H9 (cell line): ENCODE data around the gene CCSER2. TPM values are rescaled to one million over a fixed set of nuclear protein-coding genes. Genes with fewer than 3 reads are reported as not detected.

ENCODE experiments used
- DNase-seq: peaks from one replicate; pipeline ENCODE4 v3.0.0-alpha.2; 2017
- H2AFZ ChIP-seq: one replicate; pipeline ENCODE4 v1.6.1; 2013; ENCODE audit warnings: mild to moderate bottlenecking, low read length, control low read depth, moderate library complexity
- H2AK5ac ChIP-seq: 2 replicates; pipeline ENCODE4 v1.6.1; 2013; ENCODE audit warnings: low read length, control low read depth, mixed read lengths; ENCODE audit not compliant: insufficient read length
- H2BK120ac ChIP-seq: one replicate; pipeline ENCODE4 v1.6.1; 2013; ENCODE audit warnings: low read depth, mild to moderate bottlenecking, low read length, control low read depth, inconsistent platforms; ENCODE audit not compliant: poor library complexity, severe bottlenecking
- H2BK12ac ChIP-seq: 2 replicates; pipeline ENCODE4 v1.6.1; 2013; ENCODE audit warnings: low read length, control low read depth, mixed read lengths, low read depth; ENCODE audit not compliant: insufficient read length
- H2BK15ac ChIP-seq: 2 replicates; pipeline ENCODE4 v1.6.1; 2013; ENCODE audit warnings: low read depth, low read length, control low read depth
- H2BK20ac ChIP-seq: one replicate; pipeline ENCODE4 v1.6.1; 2013; ENCODE audit warnings: low read depth, mild to moderate bottlenecking, low read length, control low read depth, inconsistent platforms; ENCODE audit not compliant: poor library complexity, severe bottlenecking
- H2BK5ac ChIP-seq: 2 replicates; pipeline ENCODE4 v1.6.1; 2013; ENCODE audit warnings: low read length, control low read depth, mixed read lengths; ENCODE audit not compliant: insufficient read length
- H3K14ac ChIP-seq: 2 replicates; pipeline ENCODE4 v1.6.1; 2013; ENCODE audit warnings: low read length, control low read depth; ENCODE audit not compliant: insufficient read depth
- H3K18ac ChIP-seq: 2 replicates; pipeline ENCODE4 v1.6.1; 2013; ENCODE audit warnings: low read depth, mild to moderate bottlenecking, mixed read lengths, low read length, control low read depth; ENCODE audit not compliant: insufficient read length
- H3K23ac ChIP-seq: 2 replicates; pipeline ENCODE4 v1.6.1; 2013; ENCODE audit warnings: low read length, control low read depth, mixed read lengths, low read depth; ENCODE audit not compliant: insufficient read length
- H3K23me2 ChIP-seq: 2 replicates; pipeline ENCODE4 v1.6.1; 2013; ENCODE audit warnings: low read depth, mild to moderate bottlenecking, mixed read lengths, low read length, control low read depth; ENCODE audit not compliant: insufficient read length, poor library complexity, severe bottlenecking
- H3K27ac ChIP-seq: 2 replicates; pipeline ENCODE4 v1.5.1; 2013; ENCODE audit warnings: low read length, control low read depth, mixed read lengths, low read depth; ENCODE audit not compliant: insufficient read length
- H3K27me3 ChIP-seq: 2 replicates; pipeline ENCODE4 v1.6.1; 2013; ENCODE audit warnings: low read length, control low read depth, inconsistent platforms; ENCODE audit not compliant: insufficient read depth
- H3K4ac ChIP-seq: 2 replicates; pipeline ENCODE4 v1.6.1; 2013; ENCODE audit warnings: low read depth, mild to moderate bottlenecking, control low read depth, inconsistent platforms, low read length, moderate library complexity
- H3K4me1 ChIP-seq: 2 replicates; pipeline ENCODE4 v1.6.1; 2013; ENCODE audit warnings: low read length, control low read depth, inconsistent platforms; ENCODE audit not compliant: insufficient read depth
- H3K4me2 ChIP-seq: 2 replicates; pipeline ENCODE4 v1.6.1; 2013; ENCODE audit warnings: low read length, control low read depth, mixed read lengths; ENCODE audit not compliant: insufficient read length, insufficient read depth
- H3K56ac ChIP-seq: 2 replicates; pipeline ENCODE4 v1.6.1; 2013; ENCODE audit warnings: low read depth, mild to moderate bottlenecking, mixed read lengths, low read length, control low read depth; ENCODE audit not compliant: insufficient read length
- H3K79me1 ChIP-seq: 2 replicates; pipeline ENCODE4 v1.6.1; 2013; ENCODE audit warnings: low read depth, mild to moderate bottlenecking, moderate library complexity, low read length, control low read depth, inconsistent platforms; ENCODE audit not compliant: insufficient read depth, poor library complexity, severe bottlenecking
- H3K79me2 ChIP-seq: 2 replicates; pipeline ENCODE4 v1.6.1; 2013; ENCODE audit warnings: low read length, control low read depth, inconsistent platforms; ENCODE audit not compliant: insufficient read depth
- H3K9ac ChIP-seq: 2 replicates; pipeline ENCODE4 v1.6.1; 2013; ENCODE audit warnings: low read length, control low read depth, mixed read lengths; ENCODE audit not compliant: insufficient read length; ENCODE audit errors: extremely low read depth
- H3K9me3 ChIP-seq: one replicate; pipeline ENCODE4 v1.6.1; 2013; ENCODE audit warnings: low read depth, low read length, inconsistent platforms; ENCODE audit not compliant: control insufficient read depth
- H3T11ph ChIP-seq: one replicate; pipeline ENCODE4 v1.6.1; 2013; ENCODE audit warnings: mild to moderate bottlenecking, low read length, control low read depth, inconsistent platforms
- H4K20me1 ChIP-seq: one replicate; pipeline ENCODE4 v1.6.1; 2013; ENCODE audit not compliant: control insufficient read depth, insufficient read length, insufficient read depth
- H4K5ac ChIP-seq: 2 replicates; pipeline ENCODE4 v1.6.1; 2013; ENCODE audit warnings: low read depth, mild to moderate bottlenecking, mixed read lengths, low read length, control low read depth; ENCODE audit not compliant: insufficient read length
- H4K8ac ChIP-seq: replicated peaks from 2 replicates; pipeline ENCODE4 v1.6.1; 2013; ENCODE audit warnings: low read length, control low read depth, mixed read lengths, low read depth; ENCODE audit not compliant: insufficient read length
- H4K91ac ChIP-seq: 2 replicates; pipeline ENCODE4 v1.6.1; 2013; ENCODE audit warnings: low read depth, mild to moderate bottlenecking, moderate library complexity, mixed read lengths, low read length, control low read depth; ENCODE audit not compliant: insufficient read length
- H3K27ac Mint-ChIP-seq, 3 experiments: 2 replicates in 2 of 3; 3 replicates in 1 of 3; pipeline ENCODE4 v1.8.0; 2020 to 2021; ENCODE audit warnings: mixed read lengths in 3 of 3, mild to moderate bottlenecking in 1 of 3, moderate library complexity in 1 of 3
- H3K27me3 Mint-ChIP-seq: 2 replicates; pipeline ENCODE4 v1.8.0; 2021; ENCODE audit warnings: low read depth, mild to moderate bottlenecking, moderate library complexity, mixed read lengths
- H3K36me3 Mint-ChIP-seq, 3 experiments: 2 replicates in 2 of 3; 3 replicates in 1 of 3; pipeline ENCODE4 v1.8.0; 2020 to 2021; ENCODE audit warnings: low read depth in 3 of 3, mixed read lengths in 3 of 3; ENCODE audit not compliant: insufficient read depth in 1 of 3
- H3K4me1 Mint-ChIP-seq, 2 experiments: 2 replicates each; pipeline ENCODE4 v1.8.0; 2020; ENCODE audit warnings: mixed read lengths in 2 of 2
- H3K4me3 Mint-ChIP-seq, 2 experiments: 2 replicates in 1 of 2; 3 replicates in 1 of 2; pipeline ENCODE4 v1.8.0; 2020 to 2021; ENCODE audit warnings: mild to moderate bottlenecking in 2 of 2, mixed read lengths in 2 of 2, moderate library complexity in 1 of 2
- H3K9me3 Mint-ChIP-seq, 2 experiments: 2 replicates in 1 of 2; 3 replicates in 1 of 2; pipeline ENCODE4 v1.8.0; 2020; ENCODE audit warnings: mild to moderate bottlenecking in 2 of 2, mixed read lengths in 2 of 2, moderate library complexity in 1 of 2
- CTCF ChIP-seq: fragments of 200-600 bp; sonication (generic); conservative IDR thresholded peaks from 3 replicates; pipeline ENCODE4 v1.8.0; 2021; ENCODE audit warnings: antibody characterized with exemption, mild to moderate bottlenecking
- WGBS: extraction: QIAGEN DNeasy Blood & Tissue Kit; methylation state at CpG from one replicate; pipeline ENCODE4 v1.1.7; 2013; ENCODE audit warnings: missing lambda C conversion rate, low lambda C conversion rate, mixed read lengths; ENCODE audit not compliant: insufficient read length; ENCODE audit errors: extremely low coverage; 5-methylcytosine and 5-hydroxymethylcytosine counted together
- total RNA-seq: library from RNA; stranded (reverse); gene quantifications from 2 replicates; pipeline ENCODE4 v1.2.1, GENCODE V29; 2021

The CCSER2 gene
- total RNA-seq, 1 experiment from 2014 or later = 22.2 TPM

GRCh38 chr10:84523526-84523925 lies 195.1 kb downstream of the CCSER2 start:
- H2BK120ac ChIP-seq = no peak overlapping the region
- no peaks in the 10 kb centered on the region for H3K9me3 ChIP-seq
- no peaks in the 10 kb centered on the region for H3K27me3 ChIP-seq
- H3K9me3 Mint-ChIP-seq = peaks cover 18 to 19% of the 10 kb centered on the region in 2 experiments
- WGBS = no CpG with 5 or more reads among the region's 5 CpGs
- H3K4me1 Mint-ChIP-seq = peaks cover 29 to 36% of the 10 kb centered on the region in 2 experiments
- H3K79me1 ChIP-seq = no peaks in the 10 kb centered on the region
- H3K36me3 Mint-ChIP-seq = peaks cover 9 to 21% (median 12%) of the 10 kb centered on the region in 3 experiments; a peak in 6 of 7 replicates
- H2AFZ ChIP-seq = no peak overlapping the region
- TF ChIP-seq CTCF = no peak
- no peak overlapping the region for H3K27ac ChIP-seq
- no peak overlapping the region for H2BK20ac ChIP-seq
- peaks cover 6% of the 10 kb centered on the region; the same call in 1 of the 2 replicates for H3K4me1 ChIP-seq
- no peak overlapping the region for H2BK15ac ChIP-seq
- no peaks in the 10 kb centered on the region for H3K79me2 ChIP-seq
- no peak overlapping the region for H2AK5ac ChIP-seq
- H2BK5ac ChIP-seq = no peak overlapping the region
- H3K23ac ChIP-seq = no peak overlapping the region
- H3K27ac Mint-ChIP-seq = no peak overlapping the region
- H3K56ac ChIP-seq = no peak overlapping the region
- H3K4ac ChIP-seq = no peak overlapping the region
- H3K4me2 ChIP-seq = no peak overlapping the region
- no peak overlapping the region for H3K9ac ChIP-seq
- H3K18ac ChIP-seq = no peak overlapping the region
- H3K4me3 Mint-ChIP-seq = no peak overlapping the region
- no peak overlapping the region for H3T11ph ChIP-seq
- no peak overlapping the region for H2BK12ac ChIP-seq
- H4K5ac ChIP-seq = no peak overlapping the region
- no peak overlapping the region for H4K91ac ChIP-seq
- DNase-seq = no peak
- H4K20me1 ChIP-seq = no peaks in the 10 kb centered on the region
- H3K14ac ChIP-seq = no peak overlapping the region
- H3K23me2 ChIP-seq = no peaks in the 10 kb centered on the region
- no peak overlapping the region for H4K8ac ChIP-seq
- peaks cover 2% of the 10 kb centered on the region; the same call in 1 of the 2 replicates for H3K27me3 Mint-ChIP-seq
